Amniotic stem cell (primary cell): Measurements from ENCODE around the gene CALN1.
"Not testable (repeated sequence)": the region's sequence is repeated elsewhere in the genome, so short reads cannot be mapped to it uniquely, and the experiment has no call there.

Source experiments
- DNase-seq: peaks from one replicate; lab custom pipeline; 2025; lab: John Stamatoyannopoulos, UW

CALN1 gene

GRCh38 chr7:71865172-71865571 lies 547.0 kb downstream of the CALN1 start:
- no peak for DNase-seq

DNA sequence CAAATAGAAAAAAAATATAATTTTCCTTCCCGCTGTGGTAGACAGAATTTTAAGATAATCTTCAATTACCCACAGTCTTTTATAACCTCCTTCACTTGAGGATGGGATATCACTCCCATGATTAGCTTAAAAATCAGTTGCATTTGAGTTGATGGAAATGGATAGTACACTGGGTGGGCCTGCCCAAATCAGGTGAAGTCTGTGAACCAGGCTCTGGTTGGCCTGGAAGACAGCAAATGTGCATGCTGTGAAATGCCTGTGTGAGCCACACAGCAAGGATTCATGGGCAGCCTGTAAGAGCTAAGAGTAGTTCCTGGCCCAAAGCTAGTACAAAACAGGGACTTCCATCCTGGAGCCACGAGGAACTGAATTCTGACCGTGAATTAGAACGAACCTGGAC lies 548.0 kb downstream of the CALN1 start:
- no peak for DNase-seq

DNA sequence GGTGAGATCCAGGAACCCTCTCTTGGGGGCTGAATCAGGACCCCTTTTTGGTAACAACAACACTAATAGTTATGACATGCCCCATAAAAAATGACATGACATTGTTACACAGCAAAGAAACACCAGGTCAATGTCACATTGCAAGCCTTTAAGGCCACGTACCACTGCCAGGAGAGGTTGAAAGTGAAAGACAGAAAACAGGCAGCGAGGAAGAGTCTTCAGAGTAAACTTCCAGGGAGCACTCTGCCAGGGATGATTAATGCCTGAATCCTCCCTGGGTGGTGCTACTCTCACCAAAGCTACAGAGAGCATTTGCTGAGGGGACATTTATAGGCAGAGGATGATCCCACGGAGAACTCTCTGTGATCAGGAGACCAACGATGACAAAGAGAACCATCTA lies 551.6 kb downstream of the CALN1 start:
- DNase-seq, result no peak

DNA sequence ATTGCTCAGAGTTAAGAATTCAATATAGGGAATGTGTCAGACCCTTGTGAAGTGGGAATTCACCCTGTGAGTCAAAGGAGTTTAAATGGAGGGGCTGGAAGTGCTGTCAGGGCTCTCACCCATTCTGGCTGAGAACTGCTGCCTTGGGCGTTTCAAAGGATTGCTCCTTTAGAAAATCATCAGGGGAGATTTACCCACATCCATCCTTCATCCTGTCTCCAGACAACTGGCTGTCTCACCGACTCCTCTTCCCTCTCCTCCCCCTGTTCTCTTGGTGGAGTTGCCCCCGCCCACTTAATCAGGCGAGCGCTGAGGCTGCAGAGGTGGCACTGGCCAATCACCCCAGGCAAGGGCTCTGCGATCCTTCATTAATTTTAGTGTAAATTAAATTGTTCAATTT lies 554.8 kb downstream of the CALN1 start:
- no peak for DNase-seq

GRCh38 chr7:71854546-71855397 lies 557.4 kb downstream of the CALN1 start:
- no peak for DNase-seq

DNA sequence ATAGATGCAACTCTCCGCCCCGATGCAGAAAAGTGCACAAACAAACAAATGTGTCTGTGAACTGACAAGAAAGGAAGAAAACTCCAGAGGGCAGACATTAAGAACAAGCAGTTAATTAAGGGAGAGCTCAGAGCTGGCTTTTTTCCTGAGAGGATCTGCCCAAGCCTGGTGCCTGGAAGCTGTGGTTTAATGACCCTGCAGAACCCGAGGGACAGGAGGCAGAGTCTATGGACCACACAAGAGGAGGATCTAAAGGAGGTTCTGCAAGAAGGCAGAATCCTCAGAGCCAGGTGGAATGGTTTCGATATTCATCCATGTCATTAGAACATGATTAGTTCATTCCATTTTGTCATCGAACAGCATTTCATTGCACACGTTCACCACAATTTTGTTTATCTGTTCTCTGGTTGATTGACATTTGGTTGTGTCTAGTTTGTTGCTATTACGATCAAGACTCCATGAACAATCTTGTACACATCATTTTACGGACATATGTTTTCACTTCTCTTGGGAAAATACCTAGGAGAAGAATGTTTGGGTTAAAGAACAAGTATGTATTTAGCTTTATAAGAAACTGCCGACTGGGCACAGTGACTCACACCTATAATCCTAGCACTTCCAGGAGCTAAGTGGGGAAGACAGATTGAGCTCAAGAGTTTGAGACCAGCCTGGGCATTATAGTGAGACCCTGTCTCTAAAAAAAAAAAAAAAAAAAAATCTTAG lies 560.2 kb downstream of the CALN1 start:
- DNase-seq, result no peak

- DNase-seq, result no peak
Measured at GRCh38 chr7:71846160-71846559, 566.0 kb downstream of the CALN1 start.

DNA sequence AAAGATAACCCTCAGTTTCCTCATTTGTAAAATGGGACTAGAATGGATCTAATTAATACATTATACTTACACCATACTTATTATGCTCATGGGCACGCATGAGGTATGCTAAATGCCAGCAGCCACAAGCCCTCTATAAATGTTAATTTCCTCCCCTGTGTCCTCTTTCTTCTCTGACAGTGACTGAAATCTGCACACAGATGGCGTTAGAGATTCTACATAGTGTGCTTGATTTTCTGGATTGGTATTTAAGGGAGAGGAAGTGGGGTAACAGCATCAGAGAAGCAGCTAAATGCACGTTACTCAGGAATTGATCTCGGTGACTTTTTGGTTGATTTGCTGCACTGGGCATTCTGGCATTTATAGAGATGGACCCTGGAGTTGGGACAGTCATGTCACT lies 568.5 kb downstream of the CALN1 start:
- DNase-seq, result no peak

DNA sequence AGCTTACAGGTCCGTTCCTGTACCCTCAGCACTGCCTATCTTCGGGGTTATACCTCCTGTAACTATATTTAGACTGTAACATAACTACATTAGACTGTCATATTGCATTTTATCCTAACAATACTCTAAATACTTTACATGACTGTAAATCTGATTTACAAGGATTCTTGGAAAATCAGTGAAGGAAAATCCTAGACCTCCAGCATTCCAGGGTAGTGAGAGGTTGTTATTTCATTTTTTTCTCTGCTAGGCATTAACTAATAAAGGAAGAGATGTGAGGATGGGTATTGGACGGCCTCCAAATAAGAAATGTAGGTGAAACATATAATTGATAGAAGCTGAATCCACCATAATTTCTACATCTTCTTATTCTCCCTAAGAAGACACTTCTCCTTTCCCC lies 569.4 kb downstream of the CALN1 start:
- DNase-seq, result no peak

- DNase-seq, result no peak
Measured at GRCh38 chr7:71842381-71842780, 569.8 kb downstream of the CALN1 start.

GRCh38 chr7:71835056-71835455 lies 577.1 kb downstream of the CALN1 start:
- no peak for DNase-seq

- no peak for DNase-seq
Measured at GRCh38 chr7:71829515-71829914, 582.6 kb downstream of the CALN1 start.

- no peak for DNase-seq
Measured at GRCh38 chr7:71828361-71828760, 583.8 kb downstream of the CALN1 start.

DNA sequence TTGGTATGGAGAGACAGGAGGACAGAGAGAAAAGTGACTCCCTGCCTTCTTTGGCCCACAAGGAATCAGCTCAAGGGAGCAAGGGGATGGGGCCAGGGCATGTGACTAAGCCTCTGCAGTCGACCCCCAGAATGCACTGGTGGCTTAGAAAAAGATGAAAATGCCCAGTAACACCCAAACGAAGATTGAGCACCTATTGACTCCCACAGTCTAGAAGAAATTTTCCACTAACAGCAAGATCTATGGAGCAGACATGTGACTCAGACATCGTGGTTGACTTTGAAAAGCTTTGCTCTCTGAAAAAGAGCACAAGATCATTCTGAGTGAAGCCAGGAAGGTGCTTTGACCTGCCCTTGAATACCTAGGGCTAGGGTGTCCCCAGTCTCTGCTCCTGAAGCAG lies 586.0 kb downstream of the CALN1 start:
- DNase-seq, result no peak

DNA sequence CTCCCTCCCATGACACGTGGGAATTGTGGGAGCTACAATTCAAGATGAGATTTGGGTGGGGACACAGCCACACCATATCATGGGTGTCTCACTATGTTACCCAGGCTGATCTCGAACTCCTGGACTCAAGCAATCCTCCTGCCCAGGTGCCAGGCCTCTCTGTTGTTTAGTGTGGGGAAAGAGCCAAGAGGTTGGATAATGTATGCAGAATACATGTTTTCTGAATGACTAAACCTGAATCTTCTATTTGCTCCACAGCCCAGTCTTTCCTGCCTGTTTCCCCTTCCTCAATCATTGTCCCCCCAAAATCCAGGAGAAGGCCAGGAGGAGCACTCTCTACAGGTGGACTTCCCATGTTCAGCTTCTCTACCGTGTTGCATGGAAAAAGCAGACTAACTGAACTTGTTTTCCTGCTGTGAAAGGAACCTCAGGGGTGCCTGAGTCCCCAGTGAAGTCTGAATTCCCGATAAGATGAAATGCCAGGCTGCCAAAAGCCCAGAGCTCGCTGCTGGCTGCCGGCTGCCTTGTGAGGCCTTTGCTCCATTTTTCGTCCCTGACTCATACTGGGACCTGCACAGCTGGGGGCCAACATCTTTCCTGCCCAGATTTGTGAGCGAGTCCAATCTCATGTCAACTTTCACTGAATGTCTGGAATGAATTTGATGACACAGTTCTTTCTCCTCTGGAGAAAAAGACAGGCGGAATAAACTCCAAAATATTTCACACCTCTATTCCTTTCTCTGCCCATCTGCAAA lies 588.0 kb downstream of the CALN1 start:
- no peak for DNase-seq

GRCh38 chr7:71822406-71822805 lies 589.7 kb downstream of the CALN1 start:
- not testable (repeated sequence) for DNase-seq

- no peak for DNase-seq
Measured at GRCh38 chr7:71817916-71818315, 594.2 kb downstream of the CALN1 start.

DNA sequence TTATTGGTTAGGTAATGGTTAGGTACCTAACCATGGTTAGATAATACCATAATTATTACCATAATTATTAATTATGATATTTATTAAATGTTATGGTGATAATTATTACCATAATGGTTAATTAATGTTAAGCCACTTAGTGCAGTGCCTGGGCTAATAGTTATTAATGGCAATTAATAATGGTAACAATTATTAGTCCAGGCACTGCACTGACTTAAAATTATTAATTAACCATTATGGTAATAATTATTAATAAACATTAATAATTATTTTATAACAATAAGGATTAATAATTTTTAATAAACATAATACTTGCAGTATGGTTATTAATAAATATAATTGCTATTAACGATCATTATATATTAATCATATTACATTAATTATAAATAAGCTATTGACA lies 604.0 kb downstream of the CALN1 start:
- DNase-seq, result no peak

- no peak for DNase-seq
Measured at GRCh38 chr7:71804256-71804655, 607.9 kb downstream of the CALN1 start.

DNA sequence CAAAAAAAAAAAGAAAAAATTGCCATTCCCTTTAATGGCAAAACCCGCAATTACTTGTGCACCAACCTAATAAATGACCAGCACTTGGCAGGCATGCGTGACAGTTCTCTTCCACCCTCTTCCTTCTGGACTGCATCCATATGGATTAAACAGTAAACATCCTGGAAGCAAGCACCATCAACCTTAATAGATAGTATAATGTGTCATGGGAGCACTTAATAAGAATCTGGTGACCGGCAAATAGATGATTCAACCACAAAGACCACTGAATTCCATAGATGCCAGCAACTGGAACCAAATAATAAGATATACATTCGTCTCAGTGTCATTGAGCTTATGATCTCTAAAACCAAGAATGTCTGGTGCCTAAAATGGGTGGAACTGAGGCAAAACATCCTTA lies 610.2 kb downstream of the CALN1 start:
- DNase-seq, result no peak

DNA sequence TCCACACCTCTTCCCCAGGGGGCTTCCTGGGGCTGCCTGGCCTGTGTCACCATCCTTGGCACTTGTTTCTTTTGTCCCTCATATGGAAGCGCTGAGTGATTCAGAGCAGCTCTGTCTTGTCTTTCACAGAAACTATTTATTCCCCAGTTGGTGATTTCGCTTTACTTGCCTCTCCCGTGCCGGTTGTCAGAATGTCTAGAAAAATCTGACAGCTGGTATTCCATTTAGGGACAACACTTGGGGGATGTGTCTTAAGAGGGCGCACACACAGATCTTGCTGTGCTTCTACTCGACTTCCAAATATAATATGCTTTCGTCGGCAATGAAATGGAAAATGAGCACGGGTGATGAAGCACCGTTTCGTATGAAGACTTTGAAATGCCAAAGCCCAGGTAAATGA lies 611.8 kb downstream of the CALN1 start:
- no peak for DNase-seq

- DNase-seq, result no peak
Measured at GRCh38 chr7:71795410-71795809, 616.7 kb downstream of the CALN1 start.

- no peak for DNase-seq
Measured at GRCh38 chr7:71793251-71793650, 618.9 kb downstream of the CALN1 start.
